Neural progenitor cell (in vitro differentiated cells): Measurements from ENCODE around the gene BAHD1.

Experiments
- EZH2 ChIP-seq: fragments of 200-600 bp; sonication (generic); IDR thresholded peaks from 2 replicates; pipeline ENCODE4 v1.6.1; 2017; ENCODE audit warnings: antibody characterized with exemption, mild to moderate bottlenecking, moderate library complexity
- EZH2phosphoT487 ChIP-seq: fragments of 200-600 bp; sonication (generic); IDR thresholded peaks from 2 replicates; pipeline ENCODE4 v1.6.1; 2017; ENCODE audit warnings: antibody characterized with exemption
- TF ChIP-seq, protein P1 (sequence below): fragments of 200-600 bp; sonication (generic); IDR thresholded peaks from 2 replicates; pipeline ENCODE4 v1.5.1; 2017; ENCODE audit warnings: antibody characterized with exemption, mild to moderate bottlenecking

DNA sequence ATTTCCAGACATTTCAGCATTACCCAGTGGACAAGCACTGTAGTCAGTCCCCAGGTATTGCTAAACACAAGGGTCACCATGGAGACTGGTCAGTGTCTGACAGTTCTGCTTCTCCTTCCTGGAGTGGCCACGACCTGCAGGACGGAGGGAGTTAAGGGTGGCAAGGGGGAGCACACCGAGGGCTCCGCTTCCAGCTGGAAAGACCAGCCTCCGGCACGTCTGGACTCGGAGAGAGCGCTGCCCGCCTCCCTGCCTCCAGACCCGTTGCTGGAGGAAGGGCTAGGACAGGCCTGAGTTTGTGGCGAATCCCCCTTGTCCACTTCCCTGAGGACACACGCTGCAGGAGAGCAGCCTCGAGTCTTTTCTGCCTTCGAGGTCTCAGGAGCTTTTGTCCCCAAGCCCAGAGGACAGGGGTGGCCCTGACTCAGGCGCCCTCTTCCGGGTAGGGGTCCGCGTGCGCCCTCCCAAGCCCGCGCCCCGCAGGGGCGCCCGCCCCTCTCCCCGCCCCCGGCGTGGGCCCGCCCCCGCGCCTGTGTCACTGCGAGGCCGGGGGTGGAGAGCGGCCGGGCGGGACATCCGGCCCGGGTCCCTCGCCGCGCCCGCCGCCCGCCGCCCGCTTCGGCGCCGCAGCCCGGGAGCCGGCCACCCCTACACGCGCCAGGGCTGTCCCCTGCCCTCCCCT is 29.8 kb downstream of the BAHD1 start, which contains the start of gene CHST14:
- TF ChIP-seq, protein P1, sequence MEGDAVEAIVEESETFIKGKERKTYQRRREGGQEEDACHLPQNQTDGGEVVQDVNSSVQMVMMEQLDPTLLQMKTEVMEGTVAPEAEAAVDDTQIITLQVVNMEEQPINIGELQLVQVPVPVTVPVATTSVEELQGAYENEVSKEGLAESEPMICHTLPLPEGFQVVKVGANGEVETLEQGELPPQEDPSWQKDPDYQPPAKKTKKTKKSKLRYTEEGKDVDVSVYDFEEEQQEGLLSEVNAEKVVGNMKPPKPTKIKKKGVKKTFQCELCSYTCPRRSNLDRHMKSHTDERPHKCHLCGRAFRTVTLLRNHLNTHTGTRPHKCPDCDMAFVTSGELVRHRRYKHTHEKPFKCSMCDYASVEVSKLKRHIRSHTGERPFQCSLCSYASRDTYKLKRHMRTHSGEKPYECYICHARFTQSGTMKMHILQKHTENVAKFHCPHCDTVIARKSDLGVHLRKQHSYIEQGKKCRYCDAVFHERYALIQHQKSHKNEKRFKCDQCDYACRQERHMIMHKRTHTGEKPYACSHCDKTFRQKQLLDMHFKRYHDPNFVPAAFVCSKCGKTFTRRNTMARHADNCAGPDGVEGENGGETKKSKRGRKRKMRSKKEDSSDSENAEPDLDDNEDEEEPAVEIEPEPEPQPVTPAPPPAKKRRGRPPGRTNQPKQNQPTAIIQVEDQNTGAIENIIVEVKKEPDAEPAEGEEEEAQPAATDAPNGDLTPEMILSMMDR = peak; percentile 19
- TF ChIP-seq EZH2 (no peak), EZH2phosphoT487 (no peak)
